Thymus (tissue), 11 donors: Measurements from ENCODE around the gene MYL7. TPM values are rescaled to one million over a fixed set of nuclear protein-coding genes. Genes with fewer than 3 reads are reported as not detected.

Source experiments
- DNase-seq, 9 donors: peaks; one replicate each; pipeline ENCODE4 v3.0.0-alpha.2; 2013; ENCODE audit warnings: low spot score in 9 of 9, low read depth in 6 of 9, missing footprints in 1 of 9
- H3K27ac ChIP-seq, 2 donors: one replicate each; pipeline ENCODE4 v1.5.1; 2013; ENCODE audit warnings: control low read depth in 1 of 2, low read depth in 1 of 2, low read length in 1 of 2, mild to moderate bottlenecking in 1 of 2, moderate library complexity in 1 of 2
- H3K27me3 ChIP-seq, 2 donors: one replicate each; pipeline ENCODE4 v1.5.1; 2013; ENCODE audit warnings: low read length in 1 of 2; ENCODE audit not compliant: control insufficient read depth in 2 of 2, insufficient read depth in 1 of 2
- H3K36me3 ChIP-seq, 2 donors: one replicate each; pipeline ENCODE4 v1.5.1; 2013; ENCODE audit warnings: low read length in 1 of 2, mild to moderate bottlenecking in 1 of 2, moderate library complexity in 1 of 2; ENCODE audit not compliant: control insufficient read depth in 2 of 2, insufficient read depth in 2 of 2
- H3K4me1 ChIP-seq, 2 donors: one replicate each; pipeline ENCODE4 v1.5.1; 2013; ENCODE audit warnings: low read length in 2 of 2; ENCODE audit not compliant: control insufficient read depth in 2 of 2, insufficient read depth in 2 of 2
- H3K4me3 ChIP-seq, 2 donors: one replicate each; pipeline ENCODE4 v1.5.1; 2013; ENCODE audit warnings: low read length in 2 of 2, control low read depth in 1 of 2, mild to moderate bottlenecking in 1 of 2
- H3K9me3 ChIP-seq, 2 donors: one replicate each; pipeline ENCODE4 v1.5.1; 2013; ENCODE audit warnings: low read length in 1 of 2, mild to moderate bottlenecking in 1 of 2; ENCODE audit not compliant: control insufficient read depth in 2 of 2, insufficient read depth in 1 of 2
- WGBS: extraction: QIAGEN DNeasy Blood & Tissue Kit; methylation state at CpG from one replicate; pipeline ENCODE4 v1.1.7; 2013; 5-methylcytosine and 5-hydroxymethylcytosine counted together
- polyA plus RNA-seq: library from polyadenylated mRNA; stranded (reverse); fragments of 200-250 nt; gene quantifications from one replicate; pipeline ENCODE4 v1.2.3, GENCODE V29; 2013
- total RNA-seq: library from RNA; stranded (reverse); fragments of 120-200 nt; gene quantifications from one replicate; pipeline ENCODE4 v1.2.4, GENCODE V29; 2013
- donor health status: healthy.

The MYL7 gene
- total and polyA plus RNA-seq, 2 donors: 0.57 to 0.73 TPM

GRCh38 chr7:44100458-44101302 is 40.5 kb downstream of the MYL7 start:
- Histone ChIP-seq H3K27ac (peak overlapping the region; percentile 72 to 100), H3K4me3 (no peak overlapping the region), H3K4me1 (peaks cover 64 to 91% of the 10 kb centered on the region in 2 donors), H3K9me3 (peaks cover 0 to 8% of the 10 kb centered on the region in 2 donors), H3K36me3 (peaks cover 0 to 3% of the 10 kb centered on the region in 2 donors), H3K27me3 (peaks cover 0 to 8% of the 10 kb centered on the region in 2 donors)
- 81% methylated on average over 10 of the region's 10 CpGs for WGBS
- peak in 1 of 9 donors; percentile 45 for DNase-seq

GRCh38 chr7:44099669-44100068 is 41.5 kb downstream of the MYL7 start:
- Histone ChIP-seq H3K27ac (peak overlapping the region in 1 of 2 donors; percentile 100), H3K27me3 (peaks cover 0 to 3% of the 10 kb centered on the region in 2 donors), H3K9me3 (peaks cover 0 to 8% of the 10 kb centered on the region in 2 donors), H3K4me3 (no peak overlapping the region), H3K36me3 (no peaks in the 10 kb centered on the region), H3K4me1 (peaks cover 75 to 92% of the 10 kb centered on the region in 2 donors)
- peak in 1 of 9 donors; percentile 32 for DNase-seq
- WGBS: 36% methylated on average over 4 of the region's 4 CpGs

- Histone ChIP-seq H3K4me3 (no peak overlapping the region), H3K36me3 (no peaks in the 10 kb centered on the region), H3K27me3 (no peaks in the 10 kb centered on the region), H3K27ac (peak overlapping the region; percentile 96 to 100), H3K9me3 (peaks cover 0 to 10% of the 10 kb centered on the region in 2 donors), H3K4me1 (peaks cover 81 to 99% of the 10 kb centered on the region in 2 donors)
- 37% methylated on average over 6 of the region's 6 CpGs for WGBS
- DNase-seq: peak in 2 of 9 donors; percentile 56 to 82
Measured at GRCh38 chr7:44098092-44099068, 42.8 kb downstream of the MYL7 start.

- Histone ChIP-seq H3K9me3 (peaks cover 0 to 17% of the 10 kb centered on the region in 2 donors), H3K27me3 (no peaks in the 10 kb centered on the region), H3K4me3 (peak overlapping the region in 1 of 2 donors; percentile 13), H3K36me3 (no peaks in the 10 kb centered on the region), H3K4me1 (peaks cover 79 to 99% of the 10 kb centered on the region in 2 donors), H3K27ac (peak overlapping the region; percentile 96 to 100)
- peak in 8 of 9 donors; percentile 66 to 93 (median 82) for DNase-seq
- WGBS: 13% methylated on average over 9 of the region's 9 CpGs
Measured at GRCh38 chr7:44097064-44097932, 43.8 kb downstream of the MYL7 start.

- no peaks in the 10 kb centered on the region for H3K27me3 ChIP-seq
- WGBS: 63% methylated on average over 8 of the region's 8 CpGs
- peak overlapping the region; percentile 96 to 100 for H3K27ac ChIP-seq
- H3K36me3 ChIP-seq: no peaks in the 10 kb centered on the region
- peak in 2 of 9 donors; percentile 58 to 76 for DNase-seq
- no peak overlapping the region for H3K4me3 ChIP-seq
- peaks cover 80 to 99% of the 10 kb centered on the region in 2 donors for H3K4me1 ChIP-seq
- peaks cover 0 to 17% of the 10 kb centered on the region in 2 donors for H3K9me3 ChIP-seq
Measured at GRCh38 chr7:44096326-44096881, 44.7 kb downstream of the MYL7 start.

- Histone ChIP-seq H3K27me3 (no peaks in the 10 kb centered on the region), H3K4me3 (no peak overlapping the region), H3K9me3 (peaks cover 0 to 17% of the 10 kb centered on the region in 2 donors), H3K27ac (peak overlapping the region; percentile 96 to 100), H3K4me1 (peaks cover 74 to 95% of the 10 kb centered on the region in 2 donors), H3K36me3 (no peaks in the 10 kb centered on the region)
- DNase-seq: no peak
- WGBS: 97% methylated on average over 3 of the region's 3 CpGs
Measured at GRCh38 chr7:44095781-44096180, 45.4 kb downstream of the MYL7 start.

- no peaks in the 10 kb centered on the region for H3K27me3 ChIP-seq
- H3K4me3 ChIP-seq: no peak overlapping the region
- peak in 1 of 9 donors; percentile 33 for DNase-seq
- 80% methylated on average over 2 of the region's 2 CpGs for WGBS
- peaks cover 69 to 89% of the 10 kb centered on the region in 2 donors for H3K4me1 ChIP-seq
- no peaks in the 10 kb centered on the region for H3K36me3 ChIP-seq
- H3K9me3 ChIP-seq: peaks cover 0 to 17% of the 10 kb centered on the region in 2 donors
- H3K27ac ChIP-seq: peak overlapping the region; percentile 32 to 100
Measured at GRCh38 chr7:44094883-44095592, 46.1 kb downstream of the MYL7 start.
